Smooth muscle cell (in vitro differentiated cells): ENCODE results near the gene BBS9. TPM values are rescaled to one million over a fixed set of nuclear protein-coding genes. Genes with fewer than 3 reads are reported as not detected.
"Not testable (repeated sequence)": the region's sequence is repeated elsewhere in the genome, so short reads cannot be mapped to it uniquely, and the experiment has no call there.

Source experiments
- DNase-seq: peaks from one replicate; lab custom pipeline; 2025; ENCODE audit not compliant: unreplicated experiment; lab: John Stamatoyannopoulos, UW
- H2AFZ ChIP-seq: fragments of 200-600 bp; sonication (generic); 2 replicates; pipeline ENCODE4 v1.6.0; 2016; ENCODE audit warnings: antibody characterized with exemption, low read depth, mild to moderate bottlenecking
- H3F3A ChIP-seq: fragments of 200-600 bp; sonication (generic); 2 replicates; pipeline ENCODE4 v1.6.0; 2017; ENCODE audit warnings: antibody characterized with exemption, low read depth
- H3K27ac ChIP-seq: fragments of 200-600 bp; sonication (generic); 2 replicates; pipeline ENCODE4 v1.5.1; 2016; ENCODE audit warnings: low read depth, mild to moderate bottlenecking
- H3K27me3 ChIP-seq: fragments of 200-600 bp; sonication (generic); 2 replicates; pipeline ENCODE4 v1.6.1; 2016; ENCODE audit warnings: low read depth, mild to moderate bottlenecking
- H3K36me3 ChIP-seq: fragments of 200-600 bp; sonication (generic); 2 replicates; pipeline ENCODE4 v1.5.1; 2016; ENCODE audit warnings: low read depth
- H3K4me1 ChIP-seq: fragments of 200-600 bp; sonication (generic); 2 replicates; pipeline ENCODE4 v1.5.1; 2016; ENCODE audit warnings: low read depth
- H3K4me2 ChIP-seq: fragments of 200-600 bp; sonication (generic); 2 replicates; pipeline ENCODE4 v1.6.0; 2016; ENCODE audit warnings: mild to moderate bottlenecking
- H3K4me3 ChIP-seq: fragments of 200-600 bp; sonication (generic); 2 replicates; pipeline ENCODE4 v1.5.1; 2016; ENCODE audit warnings: mild to moderate bottlenecking
- H3K79me2 ChIP-seq: fragments of 200-600 bp; sonication (generic); 2 replicates; pipeline ENCODE4 v1.6.0; 2016; ENCODE audit warnings: low read depth, mild to moderate bottlenecking
- H3K9ac ChIP-seq: fragments of 200-600 bp; sonication (generic); 2 replicates; pipeline ENCODE4 v1.6.0; 2016; ENCODE audit warnings: low read depth
- H3K9me3 ChIP-seq: fragments of 200-600 bp; sonication (generic); replicated peaks from 2 replicates; pipeline ENCODE4 v1.5.1; 2016; ENCODE audit warnings: low read depth
- H4K20me1 ChIP-seq: fragments of 200-600 bp; sonication (generic); 2 replicates; pipeline ENCODE4 v1.6.0; 2016; ENCODE audit warnings: low read depth
- WGBS: methylation state at CpG from one replicate; pipeline ENCODE4 v1.1.7; 2016; ENCODE audit warnings: low lambda C conversion rate; 5-methylcytosine and 5-hydroxymethylcytosine counted together
- polyA plus RNA-seq: library from polyadenylated mRNA; unstranded; fragments of >200 nt; fragmentation: Nextera tagmentation; extraction: Ambion mirVana; gene quantifications from 2 replicates; pipeline ENCODE4 v1.2.1, GENCODE V29; 2016
- total RNA-seq: library from RNA; depleted of rRNA; stranded (reverse); fragments of >200 nt; gene quantifications from 2 replicates; pipeline ENCODE4 v1.2.3, GENCODE V29; 2014
- TF ChIP-seq, protein P1 (sequence below): fragments of 200-600 bp; sonication (generic); IDR thresholded peaks from 2 replicates; pipeline ENCODE4 v1.5.1; 2017; ENCODE audit warnings: borderline replicate concordance, mild to moderate bottlenecking, antibody characterized with exemption; ENCODE audit not compliant: insufficient read depth, poor library complexity, severe bottlenecking

The BBS9 gene
- total and polyA plus RNA-seq, 2 experiments from 2014 or later = 12.8 to 19.6 TPM

- H3F3A ChIP-seq = no peaks in the 10 kb centered on the region
- no peak overlapping the region for H2AFZ ChIP-seq
- WGBS = 63% methylated on average over 3 of the region's 3 CpGs
- H3K9me3 ChIP-seq = no peaks in the 10 kb centered on the region
- H3K4me1 ChIP-seq = no peaks in the 10 kb centered on the region
- no peaks in the 10 kb centered on the region for H3K79me2 ChIP-seq
- DNase-seq = no peak
- no peaks in the 10 kb centered on the region for H3K27me3 ChIP-seq
- no peak overlapping the region for H3K27ac ChIP-seq
- no peak overlapping the region for H3K9ac ChIP-seq
- H3K4me2 ChIP-seq = no peak overlapping the region
- H4K20me1 ChIP-seq = peaks cover 12% of the 10 kb centered on the region
- no peak overlapping the region for H3K4me3 ChIP-seq
- H3K36me3 ChIP-seq = no peaks in the 10 kb centered on the region
- TF ChIP-seq, protein P1, sequence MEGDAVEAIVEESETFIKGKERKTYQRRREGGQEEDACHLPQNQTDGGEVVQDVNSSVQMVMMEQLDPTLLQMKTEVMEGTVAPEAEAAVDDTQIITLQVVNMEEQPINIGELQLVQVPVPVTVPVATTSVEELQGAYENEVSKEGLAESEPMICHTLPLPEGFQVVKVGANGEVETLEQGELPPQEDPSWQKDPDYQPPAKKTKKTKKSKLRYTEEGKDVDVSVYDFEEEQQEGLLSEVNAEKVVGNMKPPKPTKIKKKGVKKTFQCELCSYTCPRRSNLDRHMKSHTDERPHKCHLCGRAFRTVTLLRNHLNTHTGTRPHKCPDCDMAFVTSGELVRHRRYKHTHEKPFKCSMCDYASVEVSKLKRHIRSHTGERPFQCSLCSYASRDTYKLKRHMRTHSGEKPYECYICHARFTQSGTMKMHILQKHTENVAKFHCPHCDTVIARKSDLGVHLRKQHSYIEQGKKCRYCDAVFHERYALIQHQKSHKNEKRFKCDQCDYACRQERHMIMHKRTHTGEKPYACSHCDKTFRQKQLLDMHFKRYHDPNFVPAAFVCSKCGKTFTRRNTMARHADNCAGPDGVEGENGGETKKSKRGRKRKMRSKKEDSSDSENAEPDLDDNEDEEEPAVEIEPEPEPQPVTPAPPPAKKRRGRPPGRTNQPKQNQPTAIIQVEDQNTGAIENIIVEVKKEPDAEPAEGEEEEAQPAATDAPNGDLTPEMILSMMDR = no peak
These were observed 132.2 kb downstream of the BBS9 start for GRCh38 chr7:33261585-33261984.

- Histone ChIP-seq H3K9ac (no peak overlapping the region), H3K79me2 (no peaks in the 10 kb centered on the region), H3K27me3 (no peaks in the 10 kb centered on the region), H2AFZ (no peak overlapping the region), H3F3A (no peaks in the 10 kb centered on the region), H4K20me1 (peaks cover 12% of the 10 kb centered on the region), H3K9me3 (no peaks in the 10 kb centered on the region), H3K27ac (no peak overlapping the region), H3K4me1 (no peaks in the 10 kb centered on the region), H3K4me2 (no peak overlapping the region), H3K36me3 (no peaks in the 10 kb centered on the region), H3K4me3 (no peak overlapping the region)
- TF ChIP-seq, protein P1 = no peak
- DNase-seq = no peak
- 45% methylated on average over 3 of the region's 3 CpGs for WGBS
These were observed 133.1 kb downstream of the BBS9 start for GRCh38 chr7:33262476-33262875.

DNA sequence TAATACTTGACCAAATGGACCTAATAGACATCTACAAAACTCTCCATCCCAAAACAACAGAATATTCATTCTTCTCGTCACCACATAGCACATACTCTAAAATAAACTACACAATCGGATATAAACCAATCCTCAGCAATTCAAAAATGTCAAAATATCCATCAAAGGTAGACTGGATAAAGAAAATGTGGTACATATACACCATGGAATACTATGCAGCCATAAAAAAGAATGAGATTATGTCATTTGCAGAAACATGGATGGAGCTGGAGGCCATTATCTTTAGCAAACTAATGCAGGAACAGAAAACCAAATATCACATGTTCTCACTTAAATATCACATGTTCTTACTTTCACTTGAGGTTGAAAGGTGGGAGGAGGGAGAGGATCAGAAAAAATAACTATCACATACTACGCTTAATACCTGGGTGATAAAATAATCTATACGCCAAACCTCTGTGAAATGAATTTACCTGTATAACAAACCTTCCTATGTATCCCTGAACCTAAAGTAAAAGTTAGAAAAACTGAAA lies 142.5 kb downstream of the BBS9 start:
- H3K27me3 ChIP-seq, H3K9me3 ChIP-seq: not testable (repeated sequence)

DNA sequence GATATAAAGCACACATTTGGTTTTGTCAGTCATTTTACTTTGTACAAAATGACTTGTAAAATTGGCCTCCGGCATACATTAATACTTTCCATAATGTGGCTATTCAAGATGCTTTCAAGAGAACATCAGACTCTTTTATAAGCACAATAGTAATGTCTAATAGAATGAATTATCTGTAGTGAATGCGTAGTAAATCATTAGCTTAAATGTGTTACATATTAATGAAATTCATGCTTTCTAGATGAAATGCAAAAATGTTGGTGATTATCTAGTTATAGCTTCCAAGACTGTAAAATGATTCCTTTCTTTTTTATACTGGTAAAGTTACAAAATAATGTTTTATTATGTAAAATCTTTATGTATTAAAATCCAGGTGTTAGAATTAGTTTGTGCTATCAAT lies 144.0 kb downstream of the BBS9 start:
- Histone ChIP-seq H3K36me3 (peaks cover 4% of the 10 kb centered on the region), H3K79me2 (no peaks in the 10 kb centered on the region), H3K4me2 (no peak overlapping the region), H3K9ac (no peak overlapping the region), H3K4me1 (no peaks in the 10 kb centered on the region), H3K9me3 (peaks cover 8% of the 10 kb centered on the region), H4K20me1 (no peaks in the 10 kb centered on the region), H3F3A (no peaks in the 10 kb centered on the region), H2AFZ (no peak overlapping the region), H3K27ac (no peak overlapping the region), H3K4me3 (no peak overlapping the region), H3K27me3 (no peaks in the 10 kb centered on the region)
- 96% methylated on average over 2 of the region's 2 CpGs for whole genome bisulfite sequencing
- TF ChIP-seq, protein P1 = no peak
- no peak for DNase-seq

More for the DNA sequence above, 142.5 kb downstream of the BBS9 start:
- 95% methylated on average over 4 of the region's 4 CpGs for WGBS
- H3K27ac ChIP-seq, H4K20me1 ChIP-seq, H2AFZ ChIP-seq, H3K4me1 ChIP-seq, H3K9ac ChIP-seq, DNase-seq, H3F3A ChIP-seq, H3K4me3 ChIP-seq, H3K36me3 ChIP-seq, H3K79me2 ChIP-seq, H3K4me2 ChIP-seq: not testable (repeated sequence)
